K562 (cell line): ENCODE results near the gene ANKRD10. TPM values are rescaled to one million over a fixed set of nuclear protein-coding genes. Genes with fewer than 3 reads are reported as not detected.

Experiments used
- ATAC-seq: fragments of 200-7000 bp; cut with Tn5 transposase; 3 replicates; pipeline ENCODE4 v1.9.1; 2020; ENCODE audit warnings: moderate library complexity
- BruUV-seq: library from RNA; stranded (reverse); fragments of 400-500 nt; replicated peaks from 2 replicates; lab custom pipeline; 2021; lab: Mats Ljungman, UMichigan
- CTCF ChIA-PET: fragments of 300-600 bp; formaldehyde crosslinking; extraction: SDS; loops from one replicate; lab custom pipeline; 2021; ENCODE audit warnings: low intra/inter-chr PET ratio; lab: Yijun Ruan, JAX
- POLR2A ChIA-PET: fragments of 300-600, 350-650 bp; sonication (Branson Sonifier 250); formaldehyde crosslinking; extraction: SDS; loops from one replicate; lab custom pipeline; 2021; ENCODE audit warnings: antibody characterized with exemption, inconsistent platforms; lab: Yijun Ruan, JAX
- DNase-seq, 4 experiments: peaks; one replicate each; pipeline versions ENCODE4 v3.0.0 to v3.0.0-alpha.2; 2011 to 2018; ENCODE audit warnings: low spot score in 3 of 4, mixed read lengths in 3 of 4; ENCODE audit errors: extremely low read depth in 1 of 4
- FAIRE-seq: peaks from 2 replicates; lab custom pipeline; 2011; peaks lifted over from hg19 to GRCh38; lab: Jason Lieb, UNC
- H2AFZ ChIP-seq: 2 replicates; pipeline ENCODE4 v1.6.0; 2011; ENCODE audit warnings: low read depth, low read length, control low read depth, inconsistent platforms
- H3K27ac ChIP-seq: fragments of 200-600 bp; 3 replicates; pipeline ENCODE4 v1.8.0; 2011; ENCODE audit warnings: low read depth, mild to moderate bottlenecking, control low read depth, inconsistent platforms, low read length, moderate library complexity, mixed read lengths; ENCODE audit errors: extremely low read depth
- H3K27me3 ChIP-seq, 2 experiments: fragments of 300-600 bp in 1 of 2; 2 replicates in 1 of 2; 3 replicates in 1 of 2; pipeline versions ENCODE4 v1.6.0 to v1.8.0; 2011; ENCODE audit warnings: inconsistent platforms in 2 of 2, low read length in 2 of 2, mild to moderate bottlenecking in 1 of 2, mixed read lengths in 1 of 2, moderate library complexity in 1 of 2; ENCODE audit not compliant: control insufficient read depth in 2 of 2, insufficient read depth in 2 of 2
- H3K36me3 ChIP-seq: fragments of 300-600 bp; 3 replicates; pipeline ENCODE4 v1.8.0; 2011; ENCODE audit warnings: mild to moderate bottlenecking, low read length, inconsistent platforms; ENCODE audit not compliant: control insufficient read depth, insufficient read depth
- H3K4me1 ChIP-seq, 2 experiments: fragments of 200-600 bp in 1 of 2; replicated peaks in 1 of 2; 2 replicates in 1 of 2; 3 replicates in 1 of 2; pipeline versions ENCODE4 v1.5.1 to v1.8.0; 2011; ENCODE audit warnings: inconsistent platforms in 2 of 2, low read length in 2 of 2, mild to moderate bottlenecking in 1 of 2, mixed read lengths in 1 of 2, moderate library complexity in 1 of 2; ENCODE audit not compliant: control insufficient read depth in 2 of 2, insufficient read depth in 2 of 2
- H3K4me2 ChIP-seq: 2 replicates; pipeline ENCODE4 v1.6.1; 2011; ENCODE audit warnings: low read length, control low read depth, inconsistent platforms, mixed read lengths; ENCODE audit not compliant: insufficient read depth
- H3K4me3 ChIP-seq: fragments of 200-600 bp; sonication (generic), shearing (Covaris generic); 2 replicates; pipeline ENCODE4 v1.5.1; 2016; ENCODE audit warnings: control low read depth, inconsistent platforms
- H3K79me2 ChIP-seq: fragments of 200-600 bp; 3 replicates; pipeline ENCODE4 v1.8.0; 2011; ENCODE audit warnings: low read length, inconsistent platforms; ENCODE audit not compliant: control insufficient read depth, insufficient read depth
- H3K9ac ChIP-seq, 2 experiments: 2 replicates each; pipeline versions ENCODE4 v1.6.0 to v1.6.1; 2011; ENCODE audit warnings: low read depth in 2 of 2, low read length in 2 of 2, control low read depth in 1 of 2, inconsistent platforms in 1 of 2, mild to moderate bottlenecking in 1 of 2, mixed read lengths in 1 of 2; ENCODE audit not compliant: insufficient read depth in 1 of 2
- H3K9me1 ChIP-seq: one replicate; pipeline ENCODE4 v1.6.0; 2011; ENCODE audit warnings: inconsistent platforms, mild to moderate bottlenecking, low read length, moderate library complexity; ENCODE audit not compliant: control insufficient read depth, insufficient read depth
- H3K9me3 ChIP-seq: replicated peaks from 2 replicates; pipeline ENCODE4 v1.5.1; 2011; ENCODE audit warnings: low read depth, low read length, inconsistent platforms; ENCODE audit not compliant: control insufficient read depth, insufficient read depth
- H4K20me1 ChIP-seq: replicated peaks from 2 replicates; pipeline ENCODE4 v1.6.1; 2011; ENCODE audit warnings: low read length, inconsistent platforms, mixed read lengths; ENCODE audit not compliant: control insufficient read depth, insufficient read depth
- ARID3B ChIP-seq: fragments of 250-450 bp; sonication (Bioruptor Pico); IDR thresholded peaks from 2 replicates; pipeline ENCODE4 v1.4.0; 2020; ENCODE audit warnings: borderline replicate concordance
- CREBBP ChIP-seq: IDR thresholded peaks from one replicate; pipeline ENCODE4 v1.6.1; 2012; ENCODE audit warnings: low read depth, mild to moderate bottlenecking, control low read depth, inconsistent platforms, low read length
- ETV1 ChIP-seq: fragments of 450-650 bp; conservative IDR thresholded peaks from 2 replicates; pipeline ENCODE4 v1.6.1; 2016; ENCODE audit warnings: missing genetic modification characterization, control low read depth, low read depth, missing compliant biosample characterization
- GABPB2 ChIP-seq: fragments of 250-450 bp; sonication (Bioruptor Pico); conservative IDR thresholded peaks from 2 replicates; pipeline ENCODE4 v1.5.1; 2021; ENCODE audit warnings: mild to moderate bottlenecking
- GATAD2A ChIP-seq: fragments of 450-650 bp; IDR thresholded peaks from 2 replicates; pipeline ENCODE4 v1.6.1; 2017
- TFAM ChIP-seq: fragments of 250-450 bp; sonication (Bioruptor Pico); conservative IDR thresholded peaks from 2 replicates; pipeline ENCODE4 v1.5.0; 2021; ENCODE audit warnings: mild to moderate bottlenecking, moderate library complexity
- ZNF717 ChIP-seq: fragments of 250-450 bp; sonication (Bioruptor Pico); IDR thresholded peaks from 2 replicates; pipeline ENCODE4 v1.5.0; 2021
- WGBS: fragments of 100-300 bp; shearing (Covaris generic); methylation state at CpG from one replicate; pipeline ENCODE4 v1.1.6; 2016; ENCODE audit warnings: low coverage, mixed read lengths; ENCODE audit not compliant: insufficient coverage; ENCODE audit errors: missing lambda C conversion rate; 5-methylcytosine and 5-hydroxymethylcytosine counted together
- in situ Hi-C: fragments of 300-500 bp; cut with MboI; formaldehyde crosslinking; loops from 4 replicates; pipeline ENCODE4 v1.15.0; 2018; ENCODE audit warnings: inconsistent platforms, mixed read lengths
- intact Hi-C: fragments of 100-400 bp; cut with micrococcal nuclease; formaldehyde crosslinking; loops from 2 replicates; pipeline ENCODE4 v1.14.2; 2022
- polyA plus RNA-seq, 8 experiments: library from polyadenylated mRNA; depleted of rRNA in 4 of 8; stranded (reverse) in 5 of 8; unstranded in 3 of 8; fragments of >200 nt; fragmentation: Nextera tagmentation in 2 of 8; fragmentation: Illumina TruSeq in 1 of 8; extraction: Ambion mirVana in 2 of 8; extraction: Trizol in 1 of 8; gene quantifications; 2 replicates each; pipeline versions ENCODE4 v1.2.1 to v1.2.3, GENCODE V29; 2011 to 2014; ENCODE audit warnings: inconsistent platforms in 1 of 8, missing spikeins in 1 of 8
- total RNA-seq, 7 experiments: library from RNA; depleted of rRNA in 6 of 7; stranded (reverse); fragments of >200 nt in 6 of 7; fragmentation: Illumina TruSeq in 2 of 7; extraction: Trizol in 2 of 7; gene quantifications; 2 replicates each; pipeline versions ENCODE4 v1.2.1 to v1.2.3, GENCODE V29; 2011 to 2021; ENCODE audit warnings: low replicate concordance in 1 of 7

Gene ANKRD10
- total and polyA plus RNA-seq, 9 of the 15 experiments (the other 6 are each of a cell fraction or from before 2014, with no cell fraction given): 21.7 to 183 (median 45.0) TPM

GRCh38 chr13:110885966-110886869 lies 28.7 kb downstream of the ANKRD10 start:
- BruUV-seq: no TSS peak

More at GRCh38 chr13:110885966-110886869, 28.7 kb downstream of the ANKRD10 start:
- intact Hi-C loops (no loop called here), in situ Hi-C loops (no loop called here)
- Histone ChIP-seq H2AFZ (no peak overlapping the region), H3K36me3 (peaks cover 2% of the 10 kb centered on the region; the same call in 1 of the 3 replicates), H4K20me1 (no peaks in the 10 kb centered on the region; the same call in 1 of the 2 replicates), H3K4me3 (no peak overlapping the region), H3K9ac (no peak overlapping the region), H3K4me1 (no peaks in the 10 kb centered on the region), H3K9me1 (no peaks in the 10 kb centered on the region)
- FAIRE-seq: no peak
- CTCF ChIA-PET: no interaction called here
- TF ChIP-seq ARID3B (no peak), TFAM (CRISPR knock-in tag) (no peak), GATAD2A (no peak), GABPB2 (no peak), ETV1 (no peak), CREBBP (no peak), ZNF717 (no peak)
- TF ChIP-seq, all 486 proteins: peak for 0
- Histone ChIP-seq H3K4me2 (no peak overlapping the region), H3K79me2 (no peaks in the 10 kb centered on the region), H3K9me3 (no peaks in the 10 kb centered on the region), H3K27ac (no peak overlapping the region), H3K27me3 (no peaks in the 10 kb centered on the region)
- no peak for DNase-seq
- WGBS: 64% methylated on average over 4 of the region's 8 CpGs
- POLR2A ChIA-PET: interaction anchor here (1.0 to 1.7 kb wide), 3 partner anchors 10 to 16 kb away, joined by 3 to 7 read pairs (median 3); no protein-coding TSS in a partner anchor
- ATAC-seq: peak; percentile 45
